GM12878 (cell line): ENCODE results near the gene OR51L1. TPM values are rescaled to one million over a fixed set of nuclear protein-coding genes. Genes with fewer than 3 reads are reported as not detected.

Source experiments
- ATAC-seq: fragments of 200-7000 bp; cut with Tn5 transposase; 3 replicates; pipeline ENCODE4 v1.9.1; 2020; ENCODE audit warnings: mild to moderate bottlenecking, moderate library complexity
- BruUV-seq: library from RNA; stranded (reverse); fragments of 400-500 nt; replicated peaks from 2 replicates; lab custom pipeline; 2021; lab: Mats Ljungman, UMichigan
- CTCF ChIA-PET: fragments of 300-600 bp; sonication (Branson Sonifier 250); formaldehyde crosslinking; extraction: SDS; loops from one replicate; lab custom pipeline; 2021; ENCODE audit warnings: inconsistent platforms; lab: Yijun Ruan, JAX
- POLR2A ChIA-PET: fragments of 350-600 bp; formaldehyde crosslinking; extraction: SDS; loops from one replicate; lab custom pipeline; 2021; ENCODE audit warnings: inconsistent platforms; lab: Charles Lee
- RAD21 ChIA-PET: fragments of 300-600 bp; sonication (Branson Sonifier 250); formaldehyde crosslinking; loops from one replicate; lab custom pipeline; 2023; ENCODE audit warnings: antibody characterized with exemption; ENCODE audit not compliant: unreplicated experiment; lab: Charles Lee
- SMC1A ChIA-PET: fragments of 300-600 bp; sonication (Branson Sonifier 250); formaldehyde crosslinking; loops from one replicate; lab custom pipeline; 2023; ENCODE audit not compliant: unreplicated experiment, uncharacterized antibody; lab: Charles Lee
- DNase-seq: peaks from one replicate; pipeline ENCODE4 v3.0.0-alpha.2; 2011; ENCODE audit warnings: low read depth, low spot score
- FAIRE-seq: peaks from 3 replicates; lab custom pipeline; 2011; peaks lifted over from hg19 to GRCh38; lab: Jason Lieb, UNC
- H2AFZ ChIP-seq: 2 replicates; pipeline ENCODE4 v1.6.0; 2011; ENCODE audit warnings: low read depth, low read length, control low read depth; ENCODE audit not compliant: control insufficient read depth
- H3K27ac ChIP-seq: 2 replicates; pipeline ENCODE4 v1.5.1; 2011; ENCODE audit warnings: control low read depth; ENCODE audit not compliant: control insufficient read depth, insufficient read depth
- H3K27me3 ChIP-seq, 2 experiments: replicated peaks in 1 of 2; 2 replicates each; pipeline versions ENCODE4 v1.6.0 to v1.6.1; 2011; ENCODE audit warnings: low read length in 1 of 2; ENCODE audit not compliant: control insufficient read depth in 2 of 2, insufficient read depth in 2 of 2
- H3K36me3 ChIP-seq, 2 experiments: 2 replicates each; pipeline ENCODE4 v1.5.1; 2011; ENCODE audit warnings: low read length in 1 of 2; ENCODE audit not compliant: control insufficient read depth in 2 of 2, insufficient read depth in 2 of 2
- H3K4me1 ChIP-seq: 2 replicates; pipeline ENCODE4 v1.6.1; 2011; ENCODE audit warnings: mild to moderate bottlenecking, low read length, moderate library complexity, mixed read lengths; ENCODE audit not compliant: control insufficient read depth, insufficient read depth
- H3K4me2 ChIP-seq: 2 replicates; pipeline ENCODE4 v1.6.0; 2011; ENCODE audit warnings: control low read depth; ENCODE audit not compliant: control insufficient read depth, insufficient read depth
- H3K4me3 ChIP-seq: fragments of 200-600 bp; sonication (generic); 2 replicates; pipeline ENCODE4 v1.5.1; 2016
- H3K79me2 ChIP-seq: 2 replicates; pipeline ENCODE4 v1.6.0; 2011; ENCODE audit warnings: low read length; ENCODE audit not compliant: control insufficient read depth, insufficient read depth
- H3K9ac ChIP-seq: 2 replicates; pipeline ENCODE4 v1.8.0; 2011; ENCODE audit warnings: low read length, control low read depth, mixed read lengths; ENCODE audit not compliant: control insufficient read depth, insufficient read depth
- H3K9me3 ChIP-seq: replicated peaks from 3 replicates; pipeline ENCODE4 v1.5.1; 2011; ENCODE audit warnings: mild to moderate bottlenecking, low read length; ENCODE audit not compliant: control insufficient read depth, insufficient read depth
- H4K20me1 ChIP-seq: 2 replicates; pipeline ENCODE4 v1.6.0; 2011; ENCODE audit not compliant: control insufficient read depth, insufficient read depth
- BACH1 ChIP-seq: fragments of 450-650 bp; IDR thresholded peaks from 2 replicates; pipeline ENCODE4 v1.6.1; 2017; ENCODE audit warnings: mild to moderate bottlenecking, borderline replicate concordance
- BRCA1 ChIP-seq: IDR thresholded peaks from 2 replicates; pipeline ENCODE4 v1.6.1; 2011; ENCODE audit warnings: low read depth, low read length, improper control_type of control experiment
- CBX3 ChIP-seq: fragments of 200-600 bp; sonication (generic); IDR thresholded peaks from 2 replicates; pipeline ENCODE4 v1.6.1; 2016; ENCODE audit warnings: low read depth, borderline replicate concordance
- CHD2 ChIP-seq: IDR thresholded peaks from 2 replicates; pipeline ENCODE4 v1.6.1; 2011; ENCODE audit warnings: low read depth, low read length, improper control_type of control experiment, borderline replicate concordance
- JUND ChIP-seq: IDR thresholded peaks from 2 replicates; pipeline ENCODE4 v1.6.1; 2012; ENCODE audit warnings: low read depth, mild to moderate bottlenecking, low read length, improper control_type of control experiment, moderate library complexity
- KAT2A ChIP-seq: conservative IDR thresholded peaks from 2 replicates; pipeline ENCODE4 v1.6.1; 2011; ENCODE audit warnings: low read depth, low read length; ENCODE audit not compliant: control insufficient read depth
- MYC ChIP-seq: IDR thresholded peaks from 2 replicates; pipeline ENCODE4 v1.6.1; 2011; ENCODE audit warnings: mild to moderate bottlenecking, low read length, moderate library complexity, inconsistent platforms; ENCODE audit not compliant: insufficient read depth, insufficient replicate concordance, insufficient read length, severe bottlenecking
- RAD51 ChIP-seq: fragments of 450-650 bp; IDR thresholded peaks from 2 replicates; pipeline ENCODE4 v1.6.1; 2016; ENCODE audit warnings: moderate library complexity, mild to moderate bottlenecking, inconsistent platforms
- RB1 ChIP-seq: fragments of 450-650 bp; formaldehyde crosslinking; IDR thresholded peaks from 2 replicates; pipeline ENCODE4 v1.6.1; 2017; ENCODE audit warnings: mild to moderate bottlenecking, borderline replicate concordance
- SIN3A ChIP-seq: IDR thresholded peaks from 2 replicates; pipeline ENCODE4 v1.6.1; 2012; ENCODE audit warnings: low read depth, low read length, improper control_type of control experiment
- SIX5 ChIP-seq: IDR thresholded peaks from 2 replicates; pipeline ENCODE4 v1.6.1; 2011; ENCODE audit warnings: mild to moderate bottlenecking, low read depth, low read length, moderate library complexity; ENCODE audit not compliant: severe bottlenecking
- SREBF1 ChIP-seq: IDR thresholded peaks from 2 replicates; pipeline ENCODE4 v1.6.1; 2012; ENCODE audit warnings: mild to moderate bottlenecking, low read length
- SUZ12 ChIP-seq: fragments of 200-600 bp; sonication (generic); IDR thresholded peaks from one replicate; pipeline ENCODE4 v1.6.1; 2018; ENCODE audit warnings: antibody characterized with exemption, mild to moderate bottlenecking; ENCODE audit not compliant: unreplicated experiment
- TCF3 ChIP-seq: IDR thresholded peaks from 2 replicates; pipeline ENCODE4 v1.6.1; 2012; ENCODE audit warnings: low read depth, mild to moderate bottlenecking, low read length, borderline replicate concordance; ENCODE audit not compliant: insufficient read depth
- WGBS: methylation state at CpG from one replicate; pipeline ENCODE4 v1.1.6; 2016; ENCODE audit warnings: low lambda C conversion rate; ENCODE audit not compliant: insufficient replicate concordance, insufficient coverage; ENCODE audit errors: missing lambda C conversion rate; 5-methylcytosine and 5-hydroxymethylcytosine counted together
- in situ Hi-C: fragments of 300-500 bp; cut with MboI; formaldehyde crosslinking; loops from 9 replicates; pipeline ENCODE4 v1.14.3; 2018; ENCODE audit warnings: mixed read lengths
- intact Hi-C: fragments of 100-400 bp; cut with micrococcal nuclease; formaldehyde crosslinking; loops from one replicate; pipeline ENCODE4 v1.14.2; 2022; ENCODE audit not compliant: unreplicated experiment
- polyA plus RNA-seq, 11 experiments: library from polyadenylated mRNA; depleted of rRNA in 4 of 11; unstranded in 6 of 11; stranded (reverse) in 5 of 11; fragments of >200 nt; fragmentation: Nextera tagmentation in 4 of 11; fragmentation: Illumina TruSeq in 1 of 11; extraction: Ambion mirVana in 4 of 11; extraction: Trizol in 1 of 11; gene quantifications; 1 replicate in 1 of 11; 2 replicates in 10 of 11; pipeline versions ENCODE4 v1.2.1 to v1.2.3, GENCODE V29; 2011 to 2016; ENCODE audit warnings: inconsistent platforms in 2 of 11, missing spikeins in 2 of 11, low read depth in 1 of 11
- total RNA-seq, 4 experiments: library from RNA; depleted of rRNA in 3 of 4; stranded (reverse); fragments of >200 nt in 3 of 4; fragmentation: Illumina TruSeq in 1 of 4; extraction: Trizol in 1 of 4; gene quantifications; 2 replicates each; pipeline versions ENCODE4 v1.2.1 to v1.2.3, GENCODE V29; 2013 to 2021
- TF ChIP-seq, protein P1 (sequence below): IDR thresholded peaks from 2 replicates; pipeline ENCODE4 v1.6.1; 2012; ENCODE audit warnings: improper control_type of control experiment, low read depth, low read length; ENCODE audit not compliant: insufficient replicate concordance
- TF ChIP-seq, protein P2 (sequence below): IDR thresholded peaks from 2 replicates; pipeline ENCODE4 v1.6.1; 2012; ENCODE audit warnings: low read depth, low read length, improper control_type of control experiment
- TF ChIP-seq, protein P3 (sequence below): IDR thresholded peaks from 2 replicates; pipeline ENCODE4 v1.6.1; 2011; ENCODE audit warnings: borderline replicate concordance, low read depth, mild to moderate bottlenecking, moderate library complexity, low read length; ENCODE audit not compliant: insufficient read depth, poor library complexity, severe bottlenecking

The OR51L1 gene
- total and polyA plus RNA-seq, 10 of the 15 experiments (the other 5 are each of a cell fraction or from before 2014, with no cell fraction given), result not detected

DNA sequence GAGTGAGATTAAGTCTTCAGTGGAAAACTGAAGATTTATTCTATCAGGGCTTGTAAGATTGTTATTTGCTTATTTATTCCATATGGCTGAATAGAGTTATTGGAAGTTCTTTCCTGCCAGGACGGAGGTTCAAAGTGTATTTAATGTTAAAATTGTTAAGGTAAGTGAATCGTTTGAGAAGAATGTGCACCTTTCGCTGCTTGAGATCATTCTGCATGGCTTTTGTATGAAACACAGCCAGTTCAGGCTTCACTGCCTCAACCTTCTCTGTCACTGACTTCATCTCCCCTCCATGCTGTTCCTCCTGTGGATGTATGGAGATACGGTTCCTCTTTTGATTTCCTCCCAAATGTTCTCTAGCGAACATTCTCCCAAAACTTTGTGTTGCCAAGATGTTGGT is 19.2 kb upstream of the OR51L1 start:
- Histone ChIP-seq H4K20me1 (no peaks in the 10 kb centered on the region), H3K79me2 (no peaks in the 10 kb centered on the region), H3K27ac (no peak overlapping the region), H3K4me3 (no peak overlapping the region), H3K4me2 (no peak overlapping the region), H3K4me1 (no peaks in the 10 kb centered on the region), H3K9ac (no peak overlapping the region), H3K36me3 (no peaks in the 10 kb centered on the region), H3K27me3 (no peaks in the 10 kb centered on the region; a peak in 1 of 4 replicates), H2AFZ (no peak overlapping the region), H3K9me3 (no peaks in the 10 kb centered on the region)
- BruUV-seq, result no TSS peak
- ATAC-seq (no peak), DNase-seq (no peak), FAIRE-seq (no peak)
- TF ChIP-seq CHD2, result no peak
- TF ChIP-seq SIN3A, result no peak
- TF ChIP-seq MYC, result no peak
- no peak for TF ChIP-seq BRCA1
- no peak for TF ChIP-seq KAT2A
- no peak for TF ChIP-seq SIX5
- TF ChIP-seq TCF3, result no peak
- TF ChIP-seq, protein P1, sequence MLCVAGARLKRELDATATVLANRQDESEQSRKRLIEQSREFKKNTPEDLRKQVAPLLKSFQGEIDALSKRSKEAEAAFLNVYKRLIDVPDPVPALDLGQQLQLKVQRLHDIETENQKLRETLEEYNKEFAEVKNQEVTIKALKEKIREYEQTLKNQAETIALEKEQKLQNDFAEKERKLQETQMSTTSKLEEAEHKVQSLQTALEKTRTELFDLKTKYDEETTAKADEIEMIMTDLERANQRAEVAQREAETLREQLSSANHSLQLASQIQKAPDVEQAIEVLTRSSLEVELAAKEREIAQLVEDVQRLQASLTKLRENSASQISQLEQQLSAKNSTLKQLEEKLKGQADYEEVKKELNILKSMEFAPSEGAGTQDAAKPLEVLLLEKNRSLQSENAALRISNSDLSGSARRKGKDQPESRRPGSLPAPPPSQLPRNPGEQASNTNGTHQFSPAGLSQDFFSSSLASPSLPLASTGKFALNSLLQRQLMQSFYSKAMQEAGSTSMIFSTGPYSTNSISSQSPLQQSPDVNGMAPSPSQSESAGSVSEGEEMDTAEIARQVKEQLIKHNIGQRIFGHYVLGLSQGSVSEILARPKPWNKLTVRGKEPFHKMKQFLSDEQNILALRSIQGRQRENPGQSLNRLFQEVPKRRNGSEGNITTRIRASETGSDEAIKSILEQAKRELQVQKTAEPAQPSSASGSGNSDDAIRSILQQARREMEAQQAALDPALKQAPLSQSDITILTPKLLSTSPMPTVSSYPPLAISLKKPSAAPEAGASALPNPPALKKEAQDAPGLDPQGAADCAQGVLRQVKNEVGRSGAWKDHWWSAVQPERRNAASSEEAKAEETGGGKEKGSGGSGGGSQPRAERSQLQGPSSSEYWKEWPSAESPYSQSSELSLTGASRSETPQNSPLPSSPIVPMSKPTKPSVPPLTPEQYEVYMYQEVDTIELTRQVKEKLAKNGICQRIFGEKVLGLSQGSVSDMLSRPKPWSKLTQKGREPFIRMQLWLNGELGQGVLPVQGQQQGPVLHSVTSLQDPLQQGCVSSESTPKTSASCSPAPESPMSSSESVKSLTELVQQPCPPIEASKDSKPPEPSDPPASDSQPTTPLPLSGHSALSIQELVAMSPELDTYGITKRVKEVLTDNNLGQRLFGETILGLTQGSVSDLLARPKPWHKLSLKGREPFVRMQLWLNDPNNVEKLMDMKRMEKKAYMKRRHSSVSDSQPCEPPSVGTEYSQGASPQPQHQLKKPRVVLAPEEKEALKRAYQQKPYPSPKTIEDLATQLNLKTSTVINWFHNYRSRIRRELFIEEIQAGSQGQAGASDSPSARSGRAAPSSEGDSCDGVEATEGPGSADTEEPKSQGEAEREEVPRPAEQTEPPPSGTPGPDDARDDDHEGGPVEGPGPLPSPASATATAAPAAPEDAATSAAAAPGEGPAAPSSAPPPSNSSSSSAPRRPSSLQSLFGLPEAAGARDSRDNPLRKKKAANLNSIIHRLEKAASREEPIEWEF, result no peak
- TF ChIP-seq BACH1, result no peak
- TF ChIP-seq RAD51, result no peak
- TF ChIP-seq, protein P2, sequence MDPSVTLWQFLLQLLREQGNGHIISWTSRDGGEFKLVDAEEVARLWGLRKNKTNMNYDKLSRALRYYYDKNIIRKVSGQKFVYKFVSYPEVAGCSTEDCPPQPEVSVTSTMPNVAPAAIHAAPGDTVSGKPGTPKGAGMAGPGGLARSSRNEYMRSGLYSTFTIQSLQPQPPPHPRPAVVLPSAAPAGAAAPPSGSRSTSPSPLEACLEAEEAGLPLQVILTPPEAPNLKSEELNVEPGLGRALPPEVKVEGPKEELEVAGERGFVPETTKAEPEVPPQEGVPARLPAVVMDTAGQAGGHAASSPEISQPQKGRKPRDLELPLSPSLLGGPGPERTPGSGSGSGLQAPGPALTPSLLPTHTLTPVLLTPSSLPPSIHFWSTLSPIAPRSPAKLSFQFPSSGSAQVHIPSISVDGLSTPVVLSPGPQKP, result no peak
- no peak for TF ChIP-seq JUND
- TF ChIP-seq SUZ12, result no peak
- TF ChIP-seq, protein P3, sequence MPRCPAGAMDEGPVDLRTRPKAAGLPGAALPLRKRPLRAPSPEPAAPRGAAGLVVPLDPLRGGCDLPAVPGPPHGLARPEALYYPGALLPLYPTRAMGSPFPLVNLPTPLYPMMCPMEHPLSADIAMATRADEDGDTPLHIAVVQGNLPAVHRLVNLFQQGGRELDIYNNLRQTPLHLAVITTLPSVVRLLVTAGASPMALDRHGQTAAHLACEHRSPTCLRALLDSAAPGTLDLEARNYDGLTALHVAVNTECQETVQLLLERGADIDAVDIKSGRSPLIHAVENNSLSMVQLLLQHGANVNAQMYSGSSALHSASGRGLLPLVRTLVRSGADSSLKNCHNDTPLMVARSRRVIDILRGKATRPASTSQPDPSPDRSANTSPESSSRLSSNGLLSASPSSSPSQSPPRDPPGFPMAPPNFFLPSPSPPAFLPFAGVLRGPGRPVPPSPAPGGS, result no peak
- no peak for TF ChIP-seq RB1
- no peak for TF ChIP-seq SREBF1
- no peak for TF ChIP-seq CBX3
- in situ Hi-C loops, result no loop called here
- SMC1A ChIA-PET, result no interaction called here
- POLR2A ChIA-PET, result no interaction called here
- intact Hi-C loops, result no loop called here
- CTCF ChIA-PET, result no interaction called here
- RAD21 ChIA-PET, result no interaction called here
- WGBS, result 58% methylated on average over 5 of the region's 5 CpGs
